Type B pancreatic cell (in vitro differentiated cells): ENCODE data around the gene CHN2. TPM values are rescaled to one million over a fixed set of nuclear protein-coding genes. Genes with fewer than 3 reads are reported as not detected.

Experiments used
- DNase-seq: peaks from one replicate; pipeline ENCODE4 v3.0.0; 2021; ENCODE audit warnings: mixed read lengths; ENCODE audit not compliant: unreplicated experiment; ENCODE audit errors: extremely low spot score
- H3K27ac Mint-ChIP-seq: 2 replicates; pipeline ENCODE4 v1.8.0; 2021; ENCODE audit warnings: mild to moderate bottlenecking, mixed read lengths
- H3K27me3 Mint-ChIP-seq: 2 replicates; pipeline ENCODE4 v1.8.0; 2021; ENCODE audit warnings: mixed read lengths
- H3K36me3 Mint-ChIP-seq: 2 replicates; pipeline ENCODE4 v1.8.0; 2021; ENCODE audit warnings: mixed read lengths
- H3K4me1 Mint-ChIP-seq: one replicate; pipeline ENCODE4 v1.8.0; 2021; ENCODE audit warnings: mixed read lengths; ENCODE audit not compliant: unreplicated experiment
- H3K4me3 Mint-ChIP-seq: 2 replicates; pipeline ENCODE4 v1.8.0; 2021; ENCODE audit warnings: mild to moderate bottlenecking, mixed read lengths
- H3K9me3 Mint-ChIP-seq: 2 replicates; pipeline ENCODE4 v1.8.0; 2021; ENCODE audit warnings: mixed read lengths
- CTCF ChIP-seq: fragments of 200-600 bp; sonication (generic); conservative IDR thresholded peaks from 2 replicates; pipeline ENCODE4 v1.5.0; 2021; ENCODE audit warnings: antibody characterized with exemption, mild to moderate bottlenecking
- total RNA-seq: library from RNA; stranded (reverse); gene quantifications from 2 replicates; pipeline ENCODE4 v1.2.1, GENCODE V29; 2021; ENCODE audit warnings: low replicate concordance

Gene CHN2
- total RNA-seq, 1 donor from 2014 or later, result 19.7 TPM

GRCh38 chr7:29420011-29420410 is 225.4 kb downstream of the CHN2 start:
- Mint-ChIP-seq H3K4me3 (no peak overlapping the region), H3K9me3 (no peaks in the 10 kb centered on the region), H3K36me3 (no peaks in the 10 kb centered on the region), H3K27ac (no peak overlapping the region), H3K4me1 (no peaks in the 10 kb centered on the region), H3K27me3 (no peaks in the 10 kb centered on the region)
- no peak for DNase-seq
- no peak for TF ChIP-seq CTCF

- no peak for DNase-seq
- Mint-ChIP-seq H3K4me1 (no peaks in the 10 kb centered on the region), H3K36me3 (no peaks in the 10 kb centered on the region), H3K27me3 (no peaks in the 10 kb centered on the region), H3K4me3 (no peak overlapping the region), H3K9me3 (no peaks in the 10 kb centered on the region), H3K27ac (no peak overlapping the region)
- no peak for TF ChIP-seq CTCF
These were observed 226.7 kb downstream of the CHN2 start for GRCh38 chr7:29421010-29421956.

- no peak for TF ChIP-seq CTCF
- H3K4me3 Mint-ChIP-seq, result no peak overlapping the region
- H3K36me3 Mint-ChIP-seq, result no peaks in the 10 kb centered on the region
- no peaks in the 10 kb centered on the region for H3K4me1 Mint-ChIP-seq
- no peak for DNase-seq
- H3K9me3 Mint-ChIP-seq, result no peaks in the 10 kb centered on the region
- no peaks in the 10 kb centered on the region for H3K27me3 Mint-ChIP-seq
- H3K27ac Mint-ChIP-seq, result no peak overlapping the region
These were observed 228.3 kb downstream of the CHN2 start for GRCh38 chr7:29422829-29423228.

- no peaks in the 10 kb centered on the region for H3K27me3 Mint-ChIP-seq
- H3K9me3 Mint-ChIP-seq, result no peaks in the 10 kb centered on the region
- no peaks in the 10 kb centered on the region for H3K36me3 Mint-ChIP-seq
- DNase-seq, result no peak
- TF ChIP-seq CTCF, result no peak
- H3K4me1 Mint-ChIP-seq, result no peaks in the 10 kb centered on the region
- H3K4me3 Mint-ChIP-seq, result no peak overlapping the region
- peak overlapping the region; percentile 55 for H3K27ac Mint-ChIP-seq
These were observed 229.9 kb downstream of the CHN2 start for GRCh38 chr7:29424295-29424983.

- H3K36me3 Mint-ChIP-seq, result no peaks in the 10 kb centered on the region
- H3K27me3 Mint-ChIP-seq, result no peaks in the 10 kb centered on the region
- DNase-seq, result no peak
- H3K9me3 Mint-ChIP-seq, result no peaks in the 10 kb centered on the region
- peak overlapping the region; percentile 55 for H3K27ac Mint-ChIP-seq
- no peak overlapping the region for H3K4me3 Mint-ChIP-seq
- no peaks in the 10 kb centered on the region for H3K4me1 Mint-ChIP-seq
- TF ChIP-seq CTCF, result no peak
These were observed 230.4 kb downstream of the CHN2 start for GRCh38 chr7:29424984-29425309.
